ENCODE measurements around the gene TBC1D5. TPM values are rescaled to one million over a fixed set of nuclear protein-coding genes. Genes with fewer than 3 reads are reported as not detected.

TBC1D5 gene
- total RNA-seq, 1 experiment from 2014 or later = 43.3 TPM

GRCh38 chr3:17238023-17238422 lies 504.4 kb downstream of the TBC1D5 start:
- peaks cover 12% of the 10 kb centered on the region for H3K4me1 Mint-ChIP-seq (ENCODE audit: insufficient read depth, unreplicated experiment)
- DNase-seq (ENCODE audit: unreplicated experiment) = peak; percentile 28
- peaks cover 5% of the 10 kb centered on the region for H3K36me3 Mint-ChIP-seq (ENCODE audit: insufficient read depth, unreplicated experiment)
- no peaks in the 10 kb centered on the region for H3K27me3 Mint-ChIP-seq (ENCODE audit: insufficient read depth, unreplicated experiment)
- intact Hi-C loops (cut with micrococcal nuclease) = no loop called here
- peak overlapping the region; percentile 79 for H3K27ac Mint-ChIP-seq (ENCODE audit: low read depth, unreplicated experiment)
- no peak for TF ChIP-seq CTCF (IDR thresholded peaks at IDR 0.05; ENCODE audit: unreplicated experiment)
- H3K9me3 Mint-ChIP-seq (ENCODE audit: unreplicated experiment) = no peaks in the 10 kb centered on the region
- no peak overlapping the region for H3K4me3 Mint-ChIP-seq (ENCODE audit: unreplicated experiment)
- CTCF ChIA-PET = interaction anchor here (1.2 kb wide), 1 partner anchor 637 kb away, joined by 5 read pairs; no protein-coding TSS in a partner anchor
- POLR2A ChIA-PET = interaction anchor here (0.7 kb wide), 1 partner anchor 973 kb away, joined by 4 read pairs; the partner anchor contains the start of gene OXNAD1
- no TSS peak for BruUV-seq (replicated peaks)

GRCh38 chr3:17235310-17235709 lies 507.1 kb downstream of the TBC1D5 start:
- Mint-ChIP-seq H3K27me3 (ENCODE audit: insufficient read depth, unreplicated experiment) (no peaks in the 10 kb centered on the region), H3K4me1 (ENCODE audit: insufficient read depth, unreplicated experiment) (peaks cover 12% of the 10 kb centered on the region), H3K36me3 (ENCODE audit: insufficient read depth, unreplicated experiment) (peaks cover 5% of the 10 kb centered on the region), H3K4me3 (ENCODE audit: unreplicated experiment) (no peak overlapping the region), H3K9me3 (ENCODE audit: unreplicated experiment) (no peaks in the 10 kb centered on the region), H3K27ac (ENCODE audit: low read depth, unreplicated experiment) (no peak overlapping the region)
- CTCF ChIA-PET = interaction anchor here (0.5 kb wide), 1 partner anchor 943 kb away, joined by 3 read pairs; no protein-coding TSS in a partner anchor
- BruUV-seq (replicated peaks) = no TSS peak
- intact Hi-C loops (cut with micrococcal nuclease) = no loop called here
- DNase-seq (ENCODE audit: unreplicated experiment) = no peak
- POLR2A ChIA-PET = no interaction called here
- TF ChIP-seq CTCF (IDR thresholded peaks at IDR 0.05; ENCODE audit: unreplicated experiment) = no peak

- peaks cover 11% of the 10 kb centered on the region for H3K4me1 Mint-ChIP-seq (ENCODE audit: insufficient read depth, unreplicated experiment)
- H3K36me3 Mint-ChIP-seq (ENCODE audit: insufficient read depth, unreplicated experiment) = peaks cover 5% of the 10 kb centered on the region
- no TSS peak for BruUV-seq (replicated peaks)
- no peak overlapping the region for H3K27ac Mint-ChIP-seq (ENCODE audit: low read depth, unreplicated experiment)
- no peak overlapping the region for H3K4me3 Mint-ChIP-seq (ENCODE audit: unreplicated experiment)
- CTCF ChIA-PET = interaction anchor here (0.7 to 3.4 kb wide), 9 partner anchors 33 to 638 kb away, joined by 3 to 13 read pairs (median 4); no protein-coding TSS in a partner anchor
- DNase-seq (ENCODE audit: unreplicated experiment) = no peak
- no peaks in the 10 kb centered on the region for H3K27me3 Mint-ChIP-seq (ENCODE audit: insufficient read depth, unreplicated experiment)
- TF ChIP-seq CTCF (IDR thresholded peaks at IDR 0.05; ENCODE audit: unreplicated experiment) = no peak
- H3K9me3 Mint-ChIP-seq (ENCODE audit: unreplicated experiment) = no peaks in the 10 kb centered on the region
- intact Hi-C loops (cut with micrococcal nuclease) = loop anchor here (5.0 kb wide), 2 partner anchors 287 to 402 kb away; no protein-coding TSS in a partner anchor
- POLR2A ChIA-PET = interaction anchor here (1.0 kb wide), 1 partner anchor 637 kb away, joined by 4 read pairs; no protein-coding TSS in a partner anchor
These were observed 508.0 kb downstream of the TBC1D5 start for GRCh38 chr3:17234382-17234781.

GRCh38 chr3:17233398-17233800 lies 509.0 kb downstream of the TBC1D5 start:
- intact Hi-C loops (cut with micrococcal nuclease) = loop anchor here (1.0 to 5.0 kb wide), 5 partner anchors 194 to 943 kb away; no protein-coding TSS in a partner anchor
- Mint-ChIP-seq H3K27me3 (ENCODE audit: insufficient read depth, unreplicated experiment) (no peaks in the 10 kb centered on the region), H3K9me3 (ENCODE audit: unreplicated experiment) (no peaks in the 10 kb centered on the region), H3K4me1 (ENCODE audit: insufficient read depth, unreplicated experiment) (peaks cover 5% of the 10 kb centered on the region), H3K36me3 (ENCODE audit: insufficient read depth, unreplicated experiment) (peaks cover 10% of the 10 kb centered on the region), H3K27ac (ENCODE audit: low read depth, unreplicated experiment) (no peak overlapping the region), H3K4me3 (ENCODE audit: unreplicated experiment) (no peak overlapping the region)
- ChIA-PET POLR2A (no interaction called here), CTCF (interaction anchor here (0.6 to 3.4 kb wide), 13 partner anchors 20 to 1202 kb away, joined by 3 to 17 read pairs (median 4); no protein-coding TSS in a partner anchor)
- no TSS peak for BruUV-seq (replicated peaks)
- DNase-seq (ENCODE audit: unreplicated experiment) = peak; percentile 75
- peak; percentile 73 for TF ChIP-seq CTCF (IDR thresholded peaks at IDR 0.05; ENCODE audit: unreplicated experiment)
